ENCODE data around the gene UGT1A7.
"Not testable (repeated sequence)": the region's sequence is repeated elsewhere in the genome, so short reads cannot be mapped to it uniquely, and the experiment has no call there.

Gene UGT1A7

DNA sequence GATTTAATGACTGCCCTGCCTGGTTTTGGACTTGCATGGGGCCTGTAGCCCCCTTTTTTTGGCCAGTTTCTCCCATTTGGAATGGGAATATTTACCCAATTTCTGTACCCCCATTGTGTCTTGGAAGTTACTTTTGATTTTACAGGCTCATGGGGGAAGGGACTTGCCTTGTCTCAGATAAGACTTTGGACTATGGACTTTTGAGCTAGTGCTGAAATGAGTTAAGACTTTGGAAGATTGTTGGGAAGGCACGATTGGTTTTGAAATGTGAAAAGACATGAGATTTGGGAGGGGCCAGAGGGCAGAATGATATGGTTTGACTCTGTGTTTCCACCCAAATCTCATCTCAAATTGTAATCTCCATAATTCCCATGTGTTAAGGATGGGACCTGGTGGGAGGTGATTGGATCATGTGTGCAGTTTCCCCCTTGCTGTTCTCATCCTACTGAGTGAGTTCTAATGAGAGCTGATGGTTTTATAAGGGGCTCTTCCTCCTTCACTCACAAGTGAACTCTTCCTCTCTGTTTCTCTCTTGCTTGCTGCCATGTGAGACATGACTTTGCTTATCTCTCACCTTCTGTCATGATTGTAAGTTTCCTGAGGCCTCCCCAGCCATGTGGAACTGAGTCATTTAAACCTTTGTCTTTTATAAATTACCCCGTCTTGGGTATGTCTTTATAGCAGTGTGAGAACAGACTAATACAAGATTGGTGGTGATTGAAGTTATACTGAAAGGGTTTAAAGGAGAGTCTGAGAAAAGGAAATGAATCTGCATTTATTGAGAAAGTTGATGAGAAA lies 69.7 kb downstream of the UGT1A7 start:
- H3K27me3 Mint-ChIP-seq, result peaks cover 31 to 32% of the 10 kb centered on the region in 2 donors
- not testable (repeated sequence) for ATAC-seq (replicated peaks); H3K27ac Mint-ChIP-seq; DNase-seq; H3K4me1 Mint-ChIP-seq; H3K4me3 Mint-ChIP-seq
- peaks cover 3 to 11% of the 10 kb centered on the region in 2 donors for H3K36me3 Mint-ChIP-seq
- H3K9me3 Mint-ChIP-seq, result peaks cover 20 to 26% of the 10 kb centered on the region in 2 donors

DNA sequence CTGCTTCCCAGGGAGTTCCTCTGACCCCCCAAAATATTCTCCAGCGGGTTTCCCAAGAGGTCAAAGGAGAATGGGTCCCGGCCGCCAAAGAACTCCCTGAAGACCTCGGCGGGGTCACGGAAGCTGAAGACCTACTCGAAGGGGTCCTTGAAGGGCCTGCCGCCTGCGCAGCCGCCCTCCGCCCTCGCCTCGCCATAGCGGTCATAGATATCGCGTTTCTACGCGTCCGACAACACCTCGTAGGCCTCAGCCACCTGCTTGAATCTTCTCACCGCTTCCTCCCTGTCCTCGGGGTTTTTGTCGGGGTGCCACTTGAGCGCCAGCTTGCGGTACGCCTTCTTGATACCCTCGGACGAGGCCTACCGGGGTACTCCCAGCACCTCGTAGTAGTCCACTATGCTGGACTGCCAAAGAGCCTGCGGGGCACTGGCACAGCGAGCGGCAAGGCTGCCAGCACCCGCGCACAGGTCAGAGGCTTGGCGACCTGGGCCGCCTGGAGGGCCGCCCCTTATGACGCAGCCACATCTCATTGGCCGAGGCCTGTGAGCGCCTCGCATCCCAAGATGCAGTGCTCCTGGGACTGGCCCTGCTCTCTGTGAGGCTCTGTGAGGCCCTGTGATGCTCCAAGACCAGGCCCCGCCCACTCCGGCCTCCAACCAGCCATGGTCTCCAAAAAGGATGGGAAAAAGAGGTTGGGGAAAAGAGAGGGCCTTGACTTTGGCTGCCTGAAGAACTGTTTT lies 73.3 kb downstream of the UGT1A7 start:
- peaks cover 17 to 18% of the 10 kb centered on the region in 2 donors for H3K9me3 Mint-ChIP-seq
- DNase-seq (no peak), ATAC-seq (replicated peaks) (no peak)
- H3K4me3 Mint-ChIP-seq, result no peak overlapping the region
- H3K27me3 Mint-ChIP-seq, result peaks cover 11 to 18% of the 10 kb centered on the region in 2 donors
- H3K36me3 Mint-ChIP-seq, result peaks cover 3 to 7% of the 10 kb centered on the region in 2 donors
- H3K4me1 Mint-ChIP-seq, result no peaks in the 10 kb centered on the region
- no peak overlapping the region for H3K27ac Mint-ChIP-seq

DNA sequence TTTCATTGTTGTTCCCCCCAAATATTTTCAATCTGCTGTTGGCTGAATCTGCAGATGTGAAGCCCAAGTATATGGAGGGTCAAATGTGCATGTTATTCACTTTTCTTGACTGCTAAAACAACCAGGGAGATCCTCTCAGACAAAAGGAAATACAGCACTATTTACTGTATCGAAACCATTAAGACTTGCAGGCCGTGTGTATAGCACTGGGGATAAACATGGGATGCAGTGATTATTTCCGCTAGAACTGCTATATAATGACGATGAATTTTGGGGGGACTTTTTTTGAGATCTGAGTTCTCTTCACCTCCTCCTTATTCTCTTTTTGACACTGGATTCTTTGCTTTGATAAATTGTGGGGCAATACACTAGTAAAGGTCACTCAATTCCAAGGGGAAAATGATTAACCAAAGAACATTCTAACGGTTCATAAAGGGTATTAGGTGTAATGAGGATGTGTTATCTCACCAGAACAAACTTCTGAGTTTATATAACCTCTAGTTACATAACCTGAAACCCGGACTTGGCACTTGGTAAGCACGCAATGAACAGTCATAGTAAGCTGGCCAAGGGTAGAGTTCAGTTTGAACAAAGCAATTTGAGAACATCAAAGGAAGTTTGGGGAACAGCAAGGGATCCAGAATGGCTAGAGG lies 74.9 kb downstream of the UGT1A7 start:
- no peak for DNase-seq
- no peak for ATAC-seq (replicated peaks)
- H3K9me3 Mint-ChIP-seq, result peaks cover 4 to 7% of the 10 kb centered on the region in 2 donors
- H3K4me3 Mint-ChIP-seq, result no peak overlapping the region
- peaks cover 0 to 4% of the 10 kb centered on the region in 2 donors for H3K36me3 Mint-ChIP-seq
- H3K27me3 Mint-ChIP-seq, result peaks cover 9 to 18% of the 10 kb centered on the region in 2 donors
- H3K27ac Mint-ChIP-seq, result no peak overlapping the region
- H3K4me1 Mint-ChIP-seq, result no peaks in the 10 kb centered on the region

DNA sequence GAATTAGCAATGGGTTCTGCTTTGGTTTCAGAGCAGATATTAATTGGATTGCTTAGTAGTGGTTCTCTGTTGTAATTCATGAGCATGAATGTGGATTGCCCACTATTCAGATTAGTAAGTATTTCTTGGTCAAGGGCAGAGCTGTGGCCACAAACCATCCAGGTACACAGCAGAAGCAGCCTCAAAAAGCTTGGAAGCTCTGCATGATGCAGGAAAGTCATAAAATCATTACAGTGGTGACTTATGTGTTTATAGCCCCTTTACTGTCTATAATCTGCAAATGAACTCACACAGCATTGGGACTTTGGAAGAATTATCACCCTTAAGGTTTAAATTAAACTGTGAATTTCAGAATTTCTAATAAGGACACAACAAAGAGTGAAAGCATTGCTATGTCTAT lies 76.4 kb downstream of the UGT1A7 start:
- no peak overlapping the region for H3K27ac Mint-ChIP-seq
- H3K9me3 Mint-ChIP-seq, result peaks cover 0 to 5% of the 10 kb centered on the region in 2 donors
- H3K4me3 Mint-ChIP-seq, result no peak overlapping the region
- ATAC-seq (replicated peaks) (no peak), DNase-seq (no peak)
- peaks cover 5 to 13% of the 10 kb centered on the region in 2 donors for H3K27me3 Mint-ChIP-seq
- no peaks in the 10 kb centered on the region for H3K36me3 Mint-ChIP-seq
- no peaks in the 10 kb centered on the region for H3K4me1 Mint-ChIP-seq

DNA sequence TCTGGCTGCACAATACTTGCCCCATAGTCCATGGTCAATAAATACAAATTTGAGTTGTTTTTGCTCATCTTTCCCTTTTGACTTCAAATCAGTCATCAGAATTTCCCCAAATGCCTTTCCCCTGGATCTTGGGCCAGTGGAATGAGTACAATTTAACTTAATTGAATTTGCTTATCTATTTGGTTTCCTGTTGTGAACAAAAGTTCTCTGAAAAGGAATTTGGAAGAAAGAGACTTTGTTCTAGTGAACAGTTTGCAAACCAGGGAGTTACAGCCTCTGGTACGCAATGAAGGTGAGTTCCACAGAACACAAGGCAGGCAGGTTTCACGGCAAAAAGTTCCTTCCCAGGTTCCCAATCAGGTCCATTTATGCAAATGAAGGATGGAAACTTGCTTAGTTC lies 77.1 kb downstream of the UGT1A7 start:
- H3K9me3 Mint-ChIP-seq, result peaks cover 0 to 5% of the 10 kb centered on the region in 2 donors

DNA sequence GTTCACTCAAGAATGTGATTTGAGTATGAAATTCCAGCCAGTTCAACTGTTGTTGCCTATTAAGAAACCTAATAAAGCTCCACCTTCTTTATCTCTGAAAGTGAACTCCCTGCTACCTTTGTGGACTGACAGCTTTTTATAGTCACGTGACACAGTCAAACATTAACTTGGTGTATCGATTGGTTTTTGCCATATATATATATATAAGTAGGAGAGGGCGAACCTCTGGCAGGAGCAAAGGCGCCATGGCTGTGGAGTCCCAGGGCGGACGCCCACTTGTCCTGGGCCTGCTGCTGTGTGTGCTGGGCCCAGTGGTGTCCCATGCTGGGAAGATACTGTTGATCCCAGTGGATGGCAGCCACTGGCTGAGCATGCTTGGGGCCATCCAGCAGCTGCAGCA lies 78.3 kb downstream of the UGT1A7 start, which contains the start of gene UGT1A1:
Gene UGT1A1 (plus strand): TSS at position 228 of the 400 bp plus-strand sequence. CDS start 18 bp downstream, at position 246.
- no peak within 1 kb of the TSS for H3K4me3 Mint-ChIP-seq
- no peaks in the 10 kb centered on the region for H3K4me1 Mint-ChIP-seq
- DNase-seq (no peak), ATAC-seq (replicated peaks) (no peak)
- H3K27me3 Mint-ChIP-seq, result peaks cover 20 to 27% of the 10 kb centered on the region in 2 donors
- H3K36me3 Mint-ChIP-seq, result no peaks in the 10 kb centered on the region
- no peak within 1 kb of the TSS for H3K27ac Mint-ChIP-seq
- peaks cover 0 to 2% of the 10 kb centered on the region in 2 donors for H3K9me3 Mint-ChIP-seq

More for the DNA sequence above, 77.1 kb downstream of the UGT1A7 start:
- no peak overlapping the region for H3K4me3 Mint-ChIP-seq
- H3K36me3 Mint-ChIP-seq, result no peaks in the 10 kb centered on the region
- H3K27me3 Mint-ChIP-seq, result peaks cover 12 to 18% of the 10 kb centered on the region in 2 donors
- H3K27ac Mint-ChIP-seq, result no peak overlapping the region
- no peak for ATAC-seq (replicated peaks)
- DNase-seq, result no peak
- no peaks in the 10 kb centered on the region for H3K4me1 Mint-ChIP-seq

DNA sequence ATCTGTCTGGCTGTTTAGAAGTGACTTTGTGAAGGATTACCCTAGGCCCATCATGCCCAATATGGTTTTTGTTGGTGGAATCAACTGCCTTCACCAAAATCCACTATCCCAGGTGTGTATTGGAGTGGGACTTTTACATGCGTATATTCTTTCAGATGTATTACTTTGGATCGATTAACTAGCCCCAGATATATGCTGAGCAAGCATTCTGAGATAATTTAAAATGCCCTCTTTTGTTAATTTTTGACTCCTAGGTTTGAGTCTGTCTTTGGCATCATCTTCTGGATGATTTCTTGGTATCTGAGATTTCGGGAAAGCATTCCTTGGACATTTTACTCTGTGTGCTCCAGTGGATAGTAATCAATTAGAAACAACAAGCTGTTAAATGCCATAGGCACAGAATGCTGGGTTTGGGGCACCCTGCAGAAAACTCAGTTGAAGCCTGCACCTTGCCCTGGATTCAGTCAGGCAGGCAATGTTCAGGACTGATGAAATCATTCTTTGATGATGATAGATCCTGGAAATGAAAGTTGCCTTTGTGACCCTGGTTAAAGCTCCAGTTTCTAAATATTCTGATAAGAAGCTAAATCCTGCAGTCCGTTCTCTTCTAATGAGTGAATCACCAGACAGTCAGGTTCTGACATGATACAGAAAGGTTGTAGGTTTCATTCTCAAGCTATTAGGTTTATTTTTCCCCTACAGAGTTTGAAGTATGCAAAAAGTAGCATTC lies 79.5 kb downstream of the UGT1A7 start:
- H3K27me3 Mint-ChIP-seq, result peaks cover 29 to 34% of the 10 kb centered on the region in 2 donors
- ATAC-seq (replicated peaks), result no peak
- no peaks in the 10 kb centered on the region for H3K36me3 Mint-ChIP-seq
- no peak overlapping the region for H3K4me3 Mint-ChIP-seq
- H3K4me1 Mint-ChIP-seq, result no peaks in the 10 kb centered on the region
- no peak overlapping the region for H3K27ac Mint-ChIP-seq
- peaks cover 0 to 1% of the 10 kb centered on the region in 2 donors for H3K9me3 Mint-ChIP-seq
- no peak for DNase-seq

DNA sequence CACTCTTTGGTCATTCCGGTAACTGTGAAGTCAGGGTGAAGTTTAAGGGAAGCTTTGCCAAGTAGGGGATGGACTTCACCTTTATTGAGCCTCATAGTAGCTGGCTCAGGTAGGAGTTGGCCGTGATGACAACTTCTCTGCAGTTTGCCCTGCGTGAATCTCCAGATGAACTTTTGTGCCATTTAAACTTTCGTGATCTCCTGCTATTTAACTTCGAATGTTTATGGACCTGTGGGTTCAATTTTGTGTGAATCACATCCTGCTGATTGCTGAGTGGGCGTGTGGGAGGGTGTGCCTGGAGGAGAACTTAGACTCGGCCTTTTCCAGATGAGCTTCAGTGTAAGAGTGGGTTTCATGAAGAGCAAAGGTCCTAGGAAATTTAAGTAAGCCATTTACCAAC lies 82.6 kb downstream of the UGT1A7 start:
- no peaks in the 10 kb centered on the region for H3K9me3 Mint-ChIP-seq
- peaks cover 0 to 1% of the 10 kb centered on the region in 2 donors for H3K36me3 Mint-ChIP-seq
- no peak overlapping the region for H3K27ac Mint-ChIP-seq
- no peak for ATAC-seq (replicated peaks)
- no peak for DNase-seq
- H3K27me3 Mint-ChIP-seq, result peaks cover 31 to 43% of the 10 kb centered on the region in 2 donors
- no peaks in the 10 kb centered on the region for H3K4me1 Mint-ChIP-seq
- H3K4me3 Mint-ChIP-seq, result no peak overlapping the region

DNA sequence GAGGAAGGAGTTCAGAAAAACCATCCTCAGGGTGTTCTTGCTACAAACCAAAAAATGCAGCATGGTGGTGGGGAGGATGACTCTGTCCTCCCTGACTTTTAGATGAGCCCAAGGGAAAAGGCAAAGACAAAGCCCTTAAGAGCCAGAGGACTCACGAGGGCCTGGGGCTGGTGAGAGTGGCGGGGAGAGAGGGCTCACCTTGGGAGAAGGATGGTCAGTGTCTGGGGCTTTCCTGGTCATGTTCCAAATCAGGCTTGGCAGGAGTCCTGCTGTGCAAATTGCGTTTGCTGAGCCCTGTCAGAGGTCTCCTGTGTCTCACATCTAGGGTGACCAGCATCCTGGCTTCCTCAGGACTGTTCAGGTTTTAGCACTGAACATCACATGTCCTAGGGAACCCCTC lies 83.1 kb downstream of the UGT1A7 start:
- DNase-seq (no peak), ATAC-seq (replicated peaks) (no peak)
- Mint-ChIP-seq H3K9me3 (no peaks in the 10 kb centered on the region), H3K4me1 (no peaks in the 10 kb centered on the region), H3K4me3 (no peak overlapping the region), H3K27me3 (peaks cover 32 to 46% of the 10 kb centered on the region in 2 donors), H3K36me3 (peaks cover 0 to 2% of the 10 kb centered on the region in 2 donors), H3K27ac (no peak overlapping the region)

DNA sequence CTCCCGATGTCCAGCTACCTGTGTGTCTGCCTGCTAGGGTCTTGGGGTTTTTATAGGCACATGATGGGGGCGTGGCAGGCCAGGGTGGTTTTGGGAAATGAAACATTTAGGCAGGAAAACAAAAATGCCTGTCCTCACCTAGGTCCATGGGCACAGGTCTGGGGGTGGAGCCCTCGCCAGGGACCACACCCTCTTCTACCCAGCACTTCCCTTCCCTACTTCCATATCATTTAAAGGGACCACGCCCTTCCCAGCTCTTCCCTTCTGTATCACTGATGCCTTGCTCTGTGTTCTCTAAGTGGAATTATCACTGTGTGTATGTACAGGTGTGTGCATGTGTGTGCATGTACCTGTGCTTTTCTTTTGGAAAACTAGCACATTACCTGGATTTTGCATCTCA lies 84.7 kb downstream of the UGT1A7 start:
- ATAC-seq (replicated peaks) (no peak), DNase-seq (no peak)
- Mint-ChIP-seq H3K27ac (no peak overlapping the region), H3K4me3 (no peak overlapping the region), H3K27me3 (peaks cover 32 to 46% of the 10 kb centered on the region in 2 donors), H3K4me1 (no peaks in the 10 kb centered on the region), H3K9me3 (no peaks in the 10 kb centered on the region), H3K36me3 (peaks cover 0 to 2% of the 10 kb centered on the region in 2 donors)

DNA sequence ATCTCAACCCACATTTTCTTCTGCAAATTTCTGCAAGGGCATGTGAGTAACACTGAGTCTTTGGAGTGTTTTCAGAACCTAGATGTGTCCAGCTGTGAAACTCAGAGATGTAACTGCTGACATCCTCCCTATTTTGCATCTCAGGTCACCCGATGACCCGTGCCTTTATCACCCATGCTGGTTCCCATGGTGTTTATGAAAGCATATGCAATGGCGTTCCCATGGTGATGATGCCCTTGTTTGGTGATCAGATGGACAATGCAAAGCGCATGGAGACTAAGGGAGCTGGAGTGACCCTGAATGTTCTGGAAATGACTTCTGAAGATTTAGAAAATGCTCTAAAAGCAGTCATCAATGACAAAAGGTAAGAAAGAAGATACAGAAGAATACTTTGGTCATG lies 86.4 kb downstream of the UGT1A7 start:
- Mint-ChIP-seq H3K27me3 (peaks cover 32 to 46% of the 10 kb centered on the region in 2 donors), H3K4me3 (no peak overlapping the region), H3K4me1 (no peaks in the 10 kb centered on the region), H3K36me3 (peaks cover 0 to 2% of the 10 kb centered on the region in 2 donors), H3K9me3 (no peaks in the 10 kb centered on the region), H3K27ac (no peak overlapping the region)
- ATAC-seq (replicated peaks) (no peak), DNase-seq (no peak)

DNA sequence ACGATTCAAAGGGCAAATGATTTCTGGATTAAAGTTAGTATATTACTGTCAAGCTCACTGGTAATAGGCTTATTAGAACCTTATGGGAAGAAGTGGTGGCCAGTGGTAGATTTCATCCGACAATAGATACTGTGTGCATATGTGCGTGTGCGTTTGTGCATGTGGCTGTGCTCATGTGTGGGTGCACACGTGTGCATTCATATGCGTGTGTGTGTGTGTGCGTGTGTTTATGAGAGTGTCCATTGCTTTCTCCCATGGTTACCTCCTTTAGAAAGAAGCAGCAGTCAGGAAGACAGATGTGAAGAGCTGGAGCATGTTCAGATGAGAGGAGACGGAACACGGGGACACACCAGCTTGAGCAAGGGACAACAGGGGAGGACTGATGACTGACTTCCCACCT lies 87.6 kb downstream of the UGT1A7 start:
- Mint-ChIP-seq H3K4me3 (no peak overlapping the region), H3K9me3 (no peaks in the 10 kb centered on the region), H3K27ac (no peak overlapping the region), H3K27me3 (peaks cover 22 to 41% of the 10 kb centered on the region in 2 donors), H3K4me1 (no peaks in the 10 kb centered on the region), H3K36me3 (peaks cover 0 to 2% of the 10 kb centered on the region in 2 donors)
- ATAC-seq (replicated peaks) (no peak), DNase-seq (no peak)

DNA sequence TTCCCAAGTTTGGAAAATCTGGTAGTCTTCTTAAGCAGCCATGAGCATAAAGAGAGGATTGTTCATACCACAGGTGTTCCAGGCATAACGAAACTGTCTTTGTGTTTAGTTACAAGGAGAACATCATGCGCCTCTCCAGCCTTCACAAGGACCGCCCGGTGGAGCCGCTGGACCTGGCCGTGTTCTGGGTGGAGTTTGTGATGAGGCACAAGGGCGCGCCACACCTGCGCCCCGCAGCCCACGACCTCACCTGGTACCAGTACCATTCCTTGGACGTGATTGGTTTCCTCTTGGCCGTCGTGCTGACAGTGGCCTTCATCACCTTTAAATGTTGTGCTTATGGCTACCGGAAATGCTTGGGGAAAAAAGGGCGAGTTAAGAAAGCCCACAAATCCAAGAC lies 90.5 kb downstream of the UGT1A7 start:
- H3K36me3 Mint-ChIP-seq, result peaks cover 6 to 9% of the 10 kb centered on the region in 2 donors
- no peak overlapping the region for H3K4me3 Mint-ChIP-seq
- peaks cover 9 to 12% of the 10 kb centered on the region in 2 donors for H3K9me3 Mint-ChIP-seq
- DNase-seq, result no peak
- ATAC-seq (replicated peaks), result no peak
- no peak overlapping the region for H3K27ac Mint-ChIP-seq
- H3K4me1 Mint-ChIP-seq, result no peaks in the 10 kb centered on the region
- H3K27me3 Mint-ChIP-seq, result peaks cover 12 to 17% of the 10 kb centered on the region in 2 donors

DNA sequence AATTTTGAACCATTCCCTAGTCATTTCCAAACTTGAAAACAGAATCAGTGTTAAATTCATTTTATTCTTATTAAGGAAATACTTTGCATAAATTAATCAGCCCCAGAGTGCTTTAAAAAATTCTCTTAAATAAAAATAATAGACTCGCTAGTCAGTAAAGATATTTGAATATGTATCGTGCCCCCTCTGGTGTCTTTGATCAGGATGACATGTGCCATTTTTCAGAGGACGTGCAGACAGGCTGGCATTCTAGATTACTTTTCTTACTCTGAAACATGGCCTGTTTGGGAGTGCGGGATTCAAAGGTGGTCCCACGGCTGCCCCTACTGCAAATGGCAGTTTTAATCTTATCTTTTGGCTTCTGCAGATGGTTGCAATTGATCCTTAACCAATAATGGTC lies 90.9 kb downstream of the UGT1A7 start:
- Mint-ChIP-seq H3K4me3 (no peak overlapping the region), H3K36me3 (peaks cover 6 to 9% of the 10 kb centered on the region in 2 donors), H3K27ac (no peak overlapping the region), H3K27me3 (peaks cover 12 to 15% of the 10 kb centered on the region in 2 donors), H3K4me1 (no peaks in the 10 kb centered on the region), H3K9me3 (peaks cover 9 to 13% of the 10 kb centered on the region in 2 donors)
- no peak for DNase-seq
- ATAC-seq (replicated peaks), result no peak
